CD14-positive monocyte (primary cell): Measurements from ENCODE around the gene NKX3-2. TPM values are rescaled to one million over a fixed set of nuclear protein-coding genes. Genes with fewer than 3 reads are reported as not detected.

Experiments
- DNase-seq, 3 donors: peaks; one replicate each; pipeline ENCODE4 v3.0.0-alpha.2; 2011 to 2022
- H2AFZ ChIP-seq: 2 replicates; pipeline ENCODE4 v1.6.0; 2012; ENCODE audit warnings: mild to moderate bottlenecking, low read depth, low read length, inconsistent platforms; ENCODE audit not compliant: insufficient read depth, poor library complexity, severe bottlenecking
- H3K27ac ChIP-seq, 2 donors: 1 replicate in 1 of 2; 2 replicates in 1 of 2; pipeline ENCODE4 v1.5.1; 2012 to 2013; ENCODE audit warnings: low read length in 2 of 2, control low read depth in 1 of 2, inconsistent platforms in 1 of 2, low read depth in 1 of 2, mild to moderate bottlenecking in 1 of 2
- H3K27me3 ChIP-seq, 2 donors: one replicate each; pipeline versions ENCODE4 v1.6.0 to v1.6.1; 2011 to 2013; ENCODE audit warnings: low read length in 2 of 2; ENCODE audit not compliant: control insufficient read depth in 2 of 2, insufficient read depth in 2 of 2
- H3K36me3 ChIP-seq, 2 donors: replicated peaks in 1 of 2; 1 replicate in 1 of 2; 2 replicates in 1 of 2; pipeline versions ENCODE4 v1.5.1 to v1.6.1; 2012 to 2013; ENCODE audit warnings: low read length in 2 of 2, control low read depth in 1 of 2, inconsistent platforms in 1 of 2, mild to moderate bottlenecking in 1 of 2; ENCODE audit not compliant: insufficient read depth in 2 of 2, control insufficient read depth in 1 of 2
- H3K4me1 ChIP-seq, 2 donors: 1 replicate in 1 of 2; 2 replicates in 1 of 2; pipeline versions ENCODE4 v1.5.1 to v1.6.1; 2012 to 2013; ENCODE audit warnings: low read length in 2 of 2, control low read depth in 1 of 2, inconsistent platforms in 1 of 2, mild to moderate bottlenecking in 1 of 2, moderate library complexity in 1 of 2; ENCODE audit not compliant: insufficient read depth in 2 of 2, control insufficient read depth in 1 of 2
- H3K4me2 ChIP-seq: replicated peaks from 2 replicates; pipeline ENCODE3; 2012; ENCODE audit warnings: low read length, moderate library complexity, mild to moderate bottlenecking; ENCODE audit not compliant: poor library complexity, severe bottlenecking; ENCODE audit errors: extremely low read depth
- H3K4me3 ChIP-seq, 3 experiments: fragments of 200-600 bp in 1 of 3; sonication (generic) in 1 of 3; replicated peaks in 1 of 3; 1 replicate in 2 of 3; 2 replicates in 1 of 3; pipeline ENCODE4 v1.5.1; 2011 to 2013; ENCODE audit warnings: low read length in 3 of 3, mild to moderate bottlenecking in 3 of 3, control low read depth in 2 of 3, low read depth in 2 of 3, inconsistent platforms in 1 of 3, moderate library complexity in 1 of 3
- H3K79me2 ChIP-seq: 2 replicates; pipeline ENCODE4 v1.6.0; 2012; ENCODE audit warnings: mild to moderate bottlenecking, control low read depth, inconsistent platforms, low read length, moderate library complexity; ENCODE audit not compliant: insufficient read depth
- H3K9ac ChIP-seq: 2 replicates; pipeline ENCODE4 v1.6.0; 2017; ENCODE audit warnings: low read length, mild to moderate bottlenecking; ENCODE audit not compliant: insufficient read depth, poor library complexity, severe bottlenecking
- H3K9me3 ChIP-seq, 2 donors: replicated peaks in 1 of 2; 1 replicate in 1 of 2; 2 replicates in 1 of 2; pipeline versions ENCODE4 v1.5.1 to v1.6.1; 2012 to 2013; ENCODE audit warnings: low read length in 2 of 2, control low read depth in 1 of 2; ENCODE audit not compliant: control insufficient read depth in 1 of 2, insufficient read depth in 1 of 2
- H4K20me1 ChIP-seq: 2 replicates; pipeline ENCODE4 v1.6.0; 2012; ENCODE audit warnings: mild to moderate bottlenecking, low read length, control low read depth, moderate library complexity; ENCODE audit not compliant: insufficient read depth
- H3K27ac Mint-ChIP-seq, 7 donors: one replicate each; pipeline ENCODE4 v1.8.0; 2020; ENCODE audit warnings: mild to moderate bottlenecking in 7 of 7, mixed read lengths in 7 of 7, moderate library complexity in 6 of 7, inconsistent platforms in 2 of 7
- H3K27me3 Mint-ChIP-seq, 3 donors: one replicate each; pipeline ENCODE4 v1.8.0; 2021 to 2022; ENCODE audit warnings: low read depth in 3 of 3, mild to moderate bottlenecking in 3 of 3, mixed read lengths in 3 of 3, moderate library complexity in 3 of 3, inconsistent platforms in 1 of 3
- H3K36me3 Mint-ChIP-seq, 2 donors: one replicate each; pipeline ENCODE4 v1.8.0; 2020; ENCODE audit warnings: mixed read lengths in 2 of 2, inconsistent platforms in 1 of 2, mild to moderate bottlenecking in 1 of 2
- H3K4me1 Mint-ChIP-seq: one replicate; pipeline ENCODE4 v1.8.0; 2020; ENCODE audit warnings: mild to moderate bottlenecking, mixed read lengths
- H3K4me3 Mint-ChIP-seq, 2 donors: one replicate each; pipeline ENCODE4 v1.8.0; 2020; ENCODE audit warnings: mild to moderate bottlenecking in 2 of 2, mixed read lengths in 2 of 2, moderate library complexity in 1 of 2
- H3K9me3 Mint-ChIP-seq, 7 donors: one replicate each; pipeline ENCODE4 v1.8.0; 2020 to 2022; ENCODE audit warnings: mixed read lengths in 7 of 7, mild to moderate bottlenecking in 6 of 7, moderate library complexity in 6 of 7, inconsistent platforms in 2 of 7
- WGBS: methylation state at CpG from one replicate; pipeline ENCODE4 v1.1.5; 2013; ENCODE audit warnings: missing lambda C conversion rate; ENCODE audit not compliant: insufficient coverage; 5-methylcytosine and 5-hydroxymethylcytosine counted together
- intact Hi-C, 2 donors: fragments of 100-400 bp; cut with micrococcal nuclease; formaldehyde crosslinking; loops; one replicate each; pipeline versions ENCODE4 v1.15.0 to v1.15.1; 2023
- polyA plus RNA-seq, 3 donors: library from polyadenylated mRNA; depleted of rRNA in 1 of 3; unstranded in 2 of 3; stranded (reverse) in 1 of 3; fragments of 300-500 nt in 2 of 3; fragments of >200 nt in 1 of 3; fragmentation: Illumina TruSeq in 2 of 3; gene quantifications; 1 replicate in 2 of 3; 2 replicates in 1 of 3; pipeline ENCODE4 v1.2.3, GENCODE V29; 2012 to 2021
- TF ChIP-seq, protein P1 (sequence below): fragments of 200-600 bp; IDR thresholded peaks from one replicate; pipeline ENCODE4 v1.8.0; 2022; ENCODE audit warnings: antibody characterized with exemption, mild to moderate bottlenecking

Gene NKX3-2
- polyA plus RNA-seq, 3 donors: not detected

DNA sequence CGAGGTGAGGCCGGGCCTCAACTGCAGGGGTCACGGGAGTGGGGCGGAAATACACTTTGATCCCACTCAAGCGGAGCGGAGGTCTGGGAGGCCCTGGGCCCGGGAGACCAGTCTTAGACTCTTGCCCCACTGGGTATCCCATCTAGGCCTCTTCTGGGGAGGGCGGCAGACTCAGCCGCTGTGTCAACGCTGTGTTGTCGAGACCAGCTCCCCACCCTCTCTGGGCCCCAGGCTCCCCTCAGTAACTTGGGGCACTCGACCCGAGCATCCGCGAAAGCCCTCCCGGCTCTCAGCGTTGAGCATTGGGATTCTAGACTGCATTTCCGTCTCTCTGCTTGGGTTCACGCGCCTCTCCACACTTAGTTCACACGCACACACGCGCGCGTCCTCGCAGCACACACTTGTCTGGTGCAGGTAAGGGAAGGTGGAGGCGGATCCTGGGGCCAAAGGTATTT lies 1.7 kb downstream of the NKX3-2 start:
- H3K36me3 Mint-ChIP-seq: peaks cover 16 to 25% of the 10 kb centered on the region in 2 donors
- H3K27ac Mint-ChIP-seq: no peak overlapping the region
- intact Hi-C loops: loop anchor here in 1 of 2 donors (10.0 kb wide), 1 partner anchor 698 kb away; no protein-coding TSS in a partner anchor
- Histone ChIP-seq H3K9me3 (peaks cover 8 to 59% of the 10 kb centered on the region in 2 donors), H3K4me3 (no peak overlapping the region), H4K20me1 (no peaks in the 10 kb centered on the region), H2AFZ (no peak overlapping the region), H3K27ac (no peak overlapping the region), H3K79me2 (no peaks in the 10 kb centered on the region), H3K4me1 (peaks cover 34 to 43% of the 10 kb centered on the region in 2 donors), H3K4me2 (peak overlapping the region; percentile 48), H3K27me3 (peaks cover 84 to 93% of the 10 kb centered on the region in 2 donors), H3K9ac (no peak overlapping the region), H3K36me3 (no peaks in the 10 kb centered on the region)
- DNase-seq: no peak
- TF ChIP-seq, protein P1, sequence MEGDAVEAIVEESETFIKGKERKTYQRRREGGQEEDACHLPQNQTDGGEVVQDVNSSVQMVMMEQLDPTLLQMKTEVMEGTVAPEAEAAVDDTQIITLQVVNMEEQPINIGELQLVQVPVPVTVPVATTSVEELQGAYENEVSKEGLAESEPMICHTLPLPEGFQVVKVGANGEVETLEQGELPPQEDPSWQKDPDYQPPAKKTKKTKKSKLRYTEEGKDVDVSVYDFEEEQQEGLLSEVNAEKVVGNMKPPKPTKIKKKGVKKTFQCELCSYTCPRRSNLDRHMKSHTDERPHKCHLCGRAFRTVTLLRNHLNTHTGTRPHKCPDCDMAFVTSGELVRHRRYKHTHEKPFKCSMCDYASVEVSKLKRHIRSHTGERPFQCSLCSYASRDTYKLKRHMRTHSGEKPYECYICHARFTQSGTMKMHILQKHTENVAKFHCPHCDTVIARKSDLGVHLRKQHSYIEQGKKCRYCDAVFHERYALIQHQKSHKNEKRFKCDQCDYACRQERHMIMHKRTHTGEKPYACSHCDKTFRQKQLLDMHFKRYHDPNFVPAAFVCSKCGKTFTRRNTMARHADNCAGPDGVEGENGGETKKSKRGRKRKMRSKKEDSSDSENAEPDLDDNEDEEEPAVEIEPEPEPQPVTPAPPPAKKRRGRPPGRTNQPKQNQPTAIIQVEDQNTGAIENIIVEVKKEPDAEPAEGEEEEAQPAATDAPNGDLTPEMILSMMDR: no peak
- peaks cover 91 to 97% (median 97%) of the 10 kb centered on the region in 3 donors for H3K27me3 Mint-ChIP-seq
- WGBS: 10% methylated on average over 11 of the region's 27 CpGs
- H3K4me1 Mint-ChIP-seq: peaks cover 63% of the 10 kb centered on the region
- H3K4me3 Mint-ChIP-seq: peak overlapping the region in 1 of 2 donors; percentile 97
- H3K9me3 Mint-ChIP-seq: peaks cover 4 to 62% (median 25%) of the 10 kb centered on the region in 7 donors

DNA sequence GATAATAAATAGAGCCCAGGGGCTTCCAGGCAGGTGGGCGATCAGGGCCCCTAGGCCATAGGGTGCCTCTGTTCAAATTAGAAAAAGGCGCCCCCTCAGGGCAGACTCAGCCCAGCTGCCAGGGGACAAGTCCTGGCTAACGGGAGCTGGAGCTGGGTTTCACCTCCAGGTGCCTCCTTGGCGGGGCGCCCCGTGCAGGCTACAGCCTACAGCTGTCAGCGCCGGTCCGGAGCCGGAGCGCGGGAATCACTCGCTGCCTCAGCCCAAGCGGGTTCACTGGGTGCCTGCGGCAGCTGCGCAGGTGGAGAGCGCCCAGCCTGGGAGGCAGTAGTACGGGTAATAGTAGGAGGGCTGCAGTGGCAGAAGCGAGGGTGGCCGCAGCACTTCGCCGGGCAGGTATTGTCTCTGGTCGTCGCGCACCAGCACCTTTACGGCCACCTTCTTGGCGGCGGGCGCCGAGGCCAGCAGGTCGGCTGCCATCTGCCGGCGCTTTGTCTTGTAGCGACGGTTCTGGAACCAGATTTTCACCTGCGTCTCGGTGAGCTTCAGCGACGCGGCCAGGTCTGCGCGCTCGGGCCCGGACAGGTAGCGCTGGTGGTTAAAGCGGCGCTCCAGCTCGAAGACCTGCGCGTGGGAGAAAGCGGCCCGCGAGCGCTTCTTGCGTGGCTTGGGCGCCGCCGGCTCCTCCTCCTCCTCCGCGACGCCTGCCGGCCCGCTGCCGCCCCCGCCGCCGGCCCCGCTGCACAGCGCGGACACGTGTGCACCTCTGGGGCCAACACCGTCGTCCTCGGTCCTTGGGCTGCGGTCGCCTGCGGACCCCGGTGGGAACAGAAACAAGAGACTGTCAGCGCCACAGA lies 2.4 kb downstream of the NKX3-2 start:
- peaks cover 8 to 64% of the 10 kb centered on the region in 2 donors for H3K9me3 ChIP-seq
- peaks cover 14 to 23% of the 10 kb centered on the region in 2 donors for H3K36me3 Mint-ChIP-seq
- 1% methylated on average over 74 of the region's 79 CpGs for WGBS
- H3K4me3 ChIP-seq: no peak overlapping the region
- peaks cover 93 to 98% (median 97%) of the 10 kb centered on the region in 3 donors for H3K27me3 Mint-ChIP-seq
- H3K27ac Mint-ChIP-seq: no peak overlapping the region
- no peak for DNase-seq
- H3K36me3 ChIP-seq: no peaks in the 10 kb centered on the region
- H3K9ac ChIP-seq: no peak overlapping the region
- H2AFZ ChIP-seq: peak overlapping the region; percentile 29
- H3K4me3 Mint-ChIP-seq: peak overlapping the region; percentile 12 to 97
- H4K20me1 ChIP-seq: no peaks in the 10 kb centered on the region
- peaks cover 29 to 36% of the 10 kb centered on the region in 2 donors for H3K4me1 ChIP-seq
- H3K79me2 ChIP-seq: no peaks in the 10 kb centered on the region
- H3K4me1 Mint-ChIP-seq: peaks cover 62% of the 10 kb centered on the region
- H3K9me3 Mint-ChIP-seq: peaks cover 4 to 66% (median 26%) of the 10 kb centered on the region in 7 donors
- no peak overlapping the region for H3K27ac ChIP-seq
- intact Hi-C loops: loop anchor here in 1 of 2 donors (10.0 kb wide), 1 partner anchor 697 kb away; no protein-coding TSS in a partner anchor
- H3K27me3 ChIP-seq: peaks cover 86 to 93% of the 10 kb centered on the region in 2 donors
- TF ChIP-seq, protein P1: no peak
- H3K4me2 ChIP-seq: peak overlapping the region; percentile 48
